ENCODE results near the gene SCYGR3. TPM values are rescaled to one million over a fixed set of nuclear protein-coding genes. Genes with fewer than 3 reads are reported as not detected.

The SCYGR3 gene
- total and polyA plus RNA-seq, 2 donors (not counting 3 experiments of a cell fraction or from before 2014, with no cell fraction given): not detected

DNA sequence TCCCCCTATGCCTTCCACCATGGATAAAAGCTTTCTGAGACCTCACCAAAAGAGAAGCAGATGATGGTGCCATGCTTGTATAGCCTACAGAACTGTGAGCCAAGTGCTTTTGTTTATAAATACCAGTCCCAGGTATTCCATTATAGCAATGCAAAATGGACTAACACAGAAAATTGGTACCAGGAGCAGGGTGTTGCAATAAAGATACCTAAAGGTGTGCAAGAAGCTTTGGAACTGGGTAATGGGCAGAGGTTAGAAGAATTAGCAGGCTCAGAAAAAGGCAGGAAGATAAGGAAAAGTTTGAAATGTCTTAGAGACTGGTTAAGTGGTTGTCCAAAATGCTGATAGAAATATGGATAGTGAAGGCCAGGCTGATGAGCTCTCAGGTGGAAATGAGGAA, 32.3 kb downstream of the SCYGR3 start:
- DNase-seq (ENCODE audit: low read depth, low spot score) (no peak), FAIRE-seq (no peak)
- peaks cover 2 to 3% of the 10 kb centered on the region in 2 experiments for H3K27me3 ChIP-seq (ENCODE audit: control insufficient read depth in 2 of 2, insufficient read depth in 2 of 2, low read length in 2 of 2)
- H2AFZ ChIP-seq (ENCODE audit: low read depth, low read length): no peak overlapping the region
- no peak for TF ChIP-seq MYC (IDR thresholded peaks at IDR 0.05; ENCODE audit: low read depth, low read length)
- no peak for TF ChIP-seq EZH2 (IDR thresholded peaks at IDR 0.05; ENCODE audit: borderline replicate concordance, low read depth, low read length, severe bottlenecking)
- no peak for TF ChIP-seq JUN (IDR thresholded peaks at IDR 0.05; ENCODE audit: borderline replicate concordance, insufficient read depth, insufficient read length, low read depth)
- H3K4me3 ChIP-seq (replicated peaks in 1 of 3; ENCODE audit: insufficient read depth in 1 of 3, low read depth in 1 of 3, low read length in 3 of 3): no peak overlapping the region
- H4K20me1 ChIP-seq (replicated peaks; ENCODE audit: control insufficient read depth, extremely low read depth, insufficient read depth, low read length): no peaks in the 10 kb centered on the region
- dilution Hi-C loops (cut with MboI; ENCODE audit: extremely low pct_ligation_motif_present, low sequenced_read_pairs): no loop called here
- POLR2A ChIA-PET: no interaction called here
- no TSS peak for BruUV-seq (replicated peaks)
- H3K9me1 ChIP-seq (replicated peaks; ENCODE audit: control insufficient read depth, extremely low read depth, insufficient read depth, low read length): no peaks in the 10 kb centered on the region
- CTCF ChIA-PET: no interaction called here
- H3K36me3 ChIP-seq (ENCODE audit: control insufficient read depth in 2 of 2, extremely low read depth in 1 of 2, insufficient read depth in 2 of 2, low read length in 2 of 2): no peaks in the 10 kb centered on the region
- H3K4me2 ChIP-seq (ENCODE audit: insufficient read depth, low read length): no peak overlapping the region
- no peaks in the 10 kb centered on the region for H3K9me3 ChIP-seq (replicated peaks; ENCODE audit: control insufficient read depth, insufficient read depth, low read length)
- no peaks in the 10 kb centered on the region for H3K4me1 ChIP-seq (ENCODE audit: control insufficient read depth, extremely low read depth, insufficient read depth, low read length)
- intact Hi-C loops (cut with micrococcal nuclease): no loop called here
- no peak overlapping the region for H3K9ac ChIP-seq (replicated peaks; ENCODE audit: extremely low read depth, insufficient read depth, low read length)
- no peak overlapping the region for H3K27ac ChIP-seq (ENCODE audit: insufficient read depth, low read depth, low read length)
- H3K79me2 ChIP-seq (ENCODE audit: control insufficient read depth, insufficient read depth, low read length): no peaks in the 10 kb centered on the region

DNA sequence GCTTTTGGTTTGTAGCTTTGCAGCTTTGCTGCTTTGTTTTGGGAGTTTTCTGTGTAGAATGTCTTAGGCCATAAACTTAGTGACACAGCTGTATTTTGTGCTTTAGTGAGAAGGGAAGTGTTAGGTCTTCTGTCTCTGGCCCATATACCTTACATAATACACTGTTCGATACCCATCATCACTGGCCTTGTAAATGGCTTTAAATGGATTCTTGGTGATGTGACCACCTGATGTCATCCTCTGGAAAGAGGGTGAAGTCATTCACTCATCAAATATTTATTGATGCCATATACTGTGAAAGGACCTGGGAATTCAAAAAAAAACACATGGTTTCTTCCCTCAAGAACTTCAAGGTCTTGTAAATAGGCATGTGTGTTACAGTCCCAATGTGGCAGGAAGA, 34.8 kb downstream of the SCYGR3 start:
- H3K4me3 ChIP-seq (replicated peaks in 1 of 3; ENCODE audit: insufficient read depth in 1 of 3, low read depth in 1 of 3, low read length in 3 of 3): no peak overlapping the region
- H4K20me1 ChIP-seq (replicated peaks; ENCODE audit: control insufficient read depth, extremely low read depth, insufficient read depth, low read length): no peaks in the 10 kb centered on the region
- TF ChIP-seq MYC (IDR thresholded peaks at IDR 0.05; ENCODE audit: low read depth, low read length): no peak
- TF ChIP-seq JUN (IDR thresholded peaks at IDR 0.05; ENCODE audit: borderline replicate concordance, insufficient read depth, insufficient read length, low read depth): no peak
- TF ChIP-seq, protein P1, sequence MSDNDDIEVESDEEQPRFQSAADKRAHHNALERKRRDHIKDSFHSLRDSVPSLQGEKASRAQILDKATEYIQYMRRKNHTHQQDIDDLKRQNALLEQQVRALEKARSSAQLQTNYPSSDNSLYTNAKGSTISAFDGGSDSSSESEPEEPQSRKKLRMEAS (IDR thresholded peaks at IDR 0.05; ENCODE audit: insufficient read depth, insufficient read length): no peak
- TF ChIP-seq FOS (IDR thresholded peaks at IDR 0.05; ENCODE audit: borderline replicate concordance, insufficient read depth, low read length): no peak
- TF ChIP-seq POLR2AphosphoS5 (IDR thresholded peaks at IDR 0.05; ENCODE audit: insufficient read depth, low read depth, low read length): no peak
- TF ChIP-seq, protein P2, sequence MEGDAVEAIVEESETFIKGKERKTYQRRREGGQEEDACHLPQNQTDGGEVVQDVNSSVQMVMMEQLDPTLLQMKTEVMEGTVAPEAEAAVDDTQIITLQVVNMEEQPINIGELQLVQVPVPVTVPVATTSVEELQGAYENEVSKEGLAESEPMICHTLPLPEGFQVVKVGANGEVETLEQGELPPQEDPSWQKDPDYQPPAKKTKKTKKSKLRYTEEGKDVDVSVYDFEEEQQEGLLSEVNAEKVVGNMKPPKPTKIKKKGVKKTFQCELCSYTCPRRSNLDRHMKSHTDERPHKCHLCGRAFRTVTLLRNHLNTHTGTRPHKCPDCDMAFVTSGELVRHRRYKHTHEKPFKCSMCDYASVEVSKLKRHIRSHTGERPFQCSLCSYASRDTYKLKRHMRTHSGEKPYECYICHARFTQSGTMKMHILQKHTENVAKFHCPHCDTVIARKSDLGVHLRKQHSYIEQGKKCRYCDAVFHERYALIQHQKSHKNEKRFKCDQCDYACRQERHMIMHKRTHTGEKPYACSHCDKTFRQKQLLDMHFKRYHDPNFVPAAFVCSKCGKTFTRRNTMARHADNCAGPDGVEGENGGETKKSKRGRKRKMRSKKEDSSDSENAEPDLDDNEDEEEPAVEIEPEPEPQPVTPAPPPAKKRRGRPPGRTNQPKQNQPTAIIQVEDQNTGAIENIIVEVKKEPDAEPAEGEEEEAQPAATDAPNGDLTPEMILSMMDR (IDR thresholded peaks at IDR 0.05; ENCODE audit: extremely low read depth in 1 of 2, insufficient read depth in 1 of 2, low read depth in 1 of 2, low read length in 2 of 2): no peak
- no peak overlapping the region for H3K27ac ChIP-seq (ENCODE audit: insufficient read depth, low read depth, low read length)
- BruUV-seq (replicated peaks): no TSS peak
- dilution Hi-C loops (cut with MboI; ENCODE audit: extremely low pct_ligation_motif_present, low sequenced_read_pairs): no loop called here
- no peaks in the 10 kb centered on the region for H3K4me1 ChIP-seq (ENCODE audit: control insufficient read depth, extremely low read depth, insufficient read depth, low read length)
- DNase-seq (ENCODE audit: low read depth, low spot score) (no peak), FAIRE-seq (no peak)
- intact Hi-C loops (cut with micrococcal nuclease): no loop called here
- peaks cover 2 to 3% of the 10 kb centered on the region in 2 experiments for H3K27me3 ChIP-seq (ENCODE audit: control insufficient read depth in 2 of 2, insufficient read depth in 2 of 2, low read length in 2 of 2)
- no peak overlapping the region for H3K9ac ChIP-seq (replicated peaks; ENCODE audit: extremely low read depth, insufficient read depth, low read length)
- H3K9me3 ChIP-seq (replicated peaks; ENCODE audit: control insufficient read depth, insufficient read depth, low read length): no peaks in the 10 kb centered on the region
- H3K9me1 ChIP-seq (replicated peaks; ENCODE audit: control insufficient read depth, extremely low read depth, insufficient read depth, low read length): no peaks in the 10 kb centered on the region
- no peak overlapping the region for H2AFZ ChIP-seq (ENCODE audit: low read depth, low read length)
- ChIA-PET POLR2A (no interaction called here), CTCF (no interaction called here)
- no peak overlapping the region for H3K4me2 ChIP-seq (ENCODE audit: insufficient read depth, low read length)
- no peaks in the 10 kb centered on the region for H3K79me2 ChIP-seq (ENCODE audit: control insufficient read depth, insufficient read depth, low read length)
- no peaks in the 10 kb centered on the region for H3K36me3 ChIP-seq (ENCODE audit: control insufficient read depth in 2 of 2, extremely low read depth in 1 of 2, insufficient read depth in 2 of 2, low read length in 2 of 2)

Data from endothelial cell of umbilical vein (primary cell).